Activated T-cell treated with anti-CD3 and anti-CD28 coated beads, Interleukin-2, amount 50 U/mL, for 1 hour (primary cell): ENCODE data around the gene MPRIP.

ENCODE experiments used
- DNase-seq: peaks from one replicate; pipeline ENCODE4 v3.0.0-alpha.2; 2020

Gene MPRIP

DNA sequence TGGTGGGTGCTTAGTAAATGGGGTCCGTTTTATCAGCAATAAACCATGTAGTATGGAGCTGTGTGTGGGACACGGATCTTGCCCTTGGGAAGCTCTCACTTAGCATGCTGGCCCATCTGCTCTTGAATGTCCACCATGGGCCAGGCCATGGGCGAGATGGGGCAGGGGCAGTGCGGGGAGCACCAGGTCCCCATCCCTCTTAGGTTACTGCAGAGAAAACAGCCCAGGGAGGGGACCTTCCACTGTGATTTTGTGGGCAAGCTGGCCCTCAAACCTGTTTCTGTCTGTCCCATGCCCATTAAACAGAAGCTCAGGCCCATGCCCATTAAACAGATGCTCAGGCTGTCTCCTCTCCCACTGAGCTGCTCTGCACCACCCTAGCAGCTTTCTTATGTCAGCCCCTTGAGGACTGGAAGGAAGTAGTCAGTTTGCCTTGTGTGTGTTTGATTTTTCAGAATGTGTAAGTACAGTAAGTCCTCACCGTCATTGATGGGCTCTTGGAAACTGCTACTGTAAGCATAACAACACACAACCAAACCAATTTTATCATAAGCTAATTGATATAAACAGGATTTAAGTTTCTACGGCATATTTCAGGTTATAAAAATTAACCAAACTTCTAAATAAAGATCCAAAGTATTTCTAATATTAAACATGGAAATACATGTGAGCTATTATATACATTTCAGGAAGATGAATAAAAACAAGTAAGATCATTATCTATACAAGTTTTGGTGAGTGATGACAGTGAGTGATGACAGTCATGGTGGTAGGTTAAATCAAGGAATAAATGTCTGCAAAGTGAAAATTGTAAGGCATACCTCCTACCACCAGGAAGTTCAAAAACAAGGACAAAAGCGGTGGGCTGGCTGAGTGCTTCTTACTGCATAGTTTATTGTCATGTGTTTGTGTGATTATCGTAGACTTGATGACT, 11.5 kb downstream of the MPRIP start:
- DNase-seq, result no peak

DNA sequence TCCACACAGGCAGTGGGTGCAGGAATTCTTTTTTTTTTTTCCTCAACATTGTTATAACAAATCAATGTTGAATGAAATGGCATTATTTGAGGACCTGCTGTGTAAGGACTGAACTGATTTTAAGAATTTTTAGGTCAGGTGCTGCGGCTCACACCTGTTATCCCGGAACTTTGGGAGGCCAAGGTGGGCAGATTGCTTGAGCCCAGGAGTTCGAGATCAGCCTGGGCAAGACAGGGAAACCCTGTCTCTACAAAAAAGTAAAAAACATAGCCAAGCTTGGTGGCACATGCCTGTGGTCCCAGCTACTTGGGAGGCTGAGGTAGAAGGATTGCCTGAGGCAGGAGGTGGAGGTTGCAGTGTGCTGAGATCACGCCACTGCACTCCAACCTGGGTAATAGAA, 12.4 kb downstream of the MPRIP start:
- DNase-seq, result no peak

DNA sequence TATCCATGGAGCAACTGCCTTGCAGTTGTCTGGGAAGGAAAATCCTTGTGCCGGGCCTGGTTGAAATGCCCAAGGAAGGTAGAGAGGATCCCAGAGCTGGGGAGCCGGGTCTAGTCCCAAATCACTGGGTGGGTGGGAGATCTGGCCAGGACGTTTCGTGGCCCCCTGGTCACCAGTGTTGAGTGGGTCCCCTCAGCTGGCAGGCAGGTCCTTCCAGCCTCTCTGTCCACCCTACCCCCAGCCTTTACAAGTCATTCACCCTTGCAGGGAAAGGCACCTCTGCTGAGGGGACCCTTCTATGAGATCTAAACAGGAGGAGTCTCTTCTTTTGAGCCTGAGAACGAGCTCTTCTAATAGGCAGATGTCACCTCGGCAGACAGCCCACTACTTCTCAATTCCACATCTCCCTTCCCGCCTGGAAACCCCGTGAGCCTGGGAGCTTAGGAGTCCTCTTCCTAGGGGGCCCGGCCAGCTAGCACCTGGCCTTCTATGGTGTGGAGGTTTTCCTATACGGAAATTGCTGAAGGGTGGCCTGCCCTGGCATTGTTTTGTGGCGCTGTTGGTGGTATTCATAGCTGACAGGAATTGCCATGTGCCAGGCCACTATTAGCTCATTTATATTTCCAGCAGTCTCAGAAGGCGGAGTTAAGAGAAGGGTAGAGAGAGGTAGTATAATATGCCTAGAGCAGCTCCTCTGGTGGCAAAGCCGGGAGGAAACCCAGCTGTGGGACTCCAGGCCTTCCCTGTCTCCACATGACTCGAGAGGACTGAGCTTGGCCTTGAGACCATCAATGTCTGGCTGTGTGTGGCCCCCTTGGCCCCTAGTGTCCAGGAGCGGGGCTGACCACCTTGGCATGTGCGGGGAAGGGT, 13.3 kb downstream of the MPRIP start:
- no peak for DNase-seq

DNA sequence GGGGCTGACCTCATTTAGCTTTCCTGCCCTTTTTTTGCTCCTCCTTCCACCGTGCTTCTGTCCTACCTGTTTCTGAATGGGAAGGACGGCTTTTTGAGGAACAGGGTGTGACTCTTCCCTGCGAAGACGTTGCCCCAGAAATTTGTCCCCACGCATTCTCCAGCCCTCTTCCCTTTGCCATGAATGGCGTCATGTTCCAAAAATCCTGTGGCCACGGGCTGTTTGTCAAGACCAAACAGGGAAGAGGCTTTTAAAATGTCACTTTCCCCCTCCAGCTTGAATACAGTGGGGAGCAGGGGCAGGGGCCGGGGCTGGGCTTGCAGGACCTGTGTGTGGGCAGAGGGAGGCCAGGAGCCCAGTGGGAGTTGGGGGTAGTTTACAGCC, 13.9 kb downstream of the MPRIP start:
- no peak for DNase-seq

DNA sequence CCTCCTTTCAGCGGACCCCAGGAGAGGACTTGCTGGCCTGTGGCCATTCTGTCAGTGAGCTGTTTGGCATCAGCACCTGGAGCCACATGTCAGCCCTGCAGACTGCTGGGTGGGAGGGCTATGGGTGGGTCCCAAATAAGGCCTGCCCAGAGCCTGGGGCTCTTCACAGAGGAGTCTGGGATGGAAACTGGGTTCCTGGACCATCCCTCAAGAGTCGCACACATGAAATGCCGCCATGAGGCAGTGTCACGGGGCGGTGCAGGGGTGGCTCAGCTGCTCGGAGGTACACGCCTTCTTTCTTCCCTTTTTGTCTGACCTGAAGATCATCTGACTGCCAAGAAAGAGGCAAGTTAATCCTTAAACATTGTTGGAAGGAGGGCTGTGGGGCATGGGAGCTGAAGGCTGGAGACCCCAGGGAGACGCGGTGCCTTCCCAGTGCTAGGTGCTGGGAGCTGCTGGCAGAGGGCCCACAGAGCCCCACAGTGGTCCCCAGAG, 14.8 kb downstream of the MPRIP start:
- DNase-seq, result no peak

DNA sequence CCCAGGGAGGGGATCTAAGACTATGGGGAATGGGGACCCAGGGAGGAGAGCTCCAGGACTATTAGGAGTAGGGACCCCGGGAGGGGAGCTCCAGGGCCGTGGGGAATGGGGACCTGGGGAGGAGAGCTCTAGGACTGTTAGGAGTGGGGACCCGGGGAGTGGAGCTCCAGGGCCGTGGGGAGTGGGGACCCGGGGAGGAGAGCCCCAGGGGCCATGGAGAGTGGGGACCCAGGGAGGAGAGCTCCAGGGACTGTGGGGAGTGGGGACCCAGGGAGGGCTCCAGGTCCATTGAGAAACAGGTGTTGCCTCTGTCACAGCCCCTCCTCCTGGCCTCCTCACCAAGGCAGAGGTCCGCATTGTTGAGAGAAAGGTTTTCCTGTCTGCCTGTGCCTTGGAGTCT, 16.0 kb downstream of the MPRIP start:
- no peak for DNase-seq

DNA sequence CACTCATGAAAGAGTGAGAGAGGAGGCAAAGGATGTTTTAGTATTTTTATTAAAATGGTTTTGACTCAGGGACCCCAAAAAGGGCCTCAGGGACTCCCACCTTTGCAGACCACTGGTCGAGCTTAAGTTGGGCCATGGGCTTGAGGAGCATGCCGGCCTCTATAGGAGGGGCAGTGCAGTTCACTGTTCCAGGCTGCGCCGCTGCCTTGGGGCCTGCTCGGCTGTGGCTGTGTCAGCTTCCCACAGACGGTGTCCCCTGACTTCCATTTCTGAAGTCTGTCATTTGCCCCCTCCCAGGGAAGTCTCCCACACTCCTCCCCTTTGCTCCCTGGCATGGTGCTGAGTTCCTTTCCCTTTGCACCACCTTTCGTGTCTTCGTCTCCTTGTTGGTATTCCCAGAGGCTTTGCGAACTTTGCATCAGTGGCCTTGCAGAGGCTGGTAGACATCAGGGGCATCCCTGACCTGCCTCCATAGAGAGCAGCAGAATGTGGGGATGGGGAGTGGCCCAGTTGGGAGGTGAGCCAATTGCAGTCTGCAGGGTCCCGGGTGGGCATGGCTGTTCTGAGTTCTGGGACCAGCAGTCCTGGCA, 17.1 kb downstream of the MPRIP start:
- no peak for DNase-seq

DNA sequence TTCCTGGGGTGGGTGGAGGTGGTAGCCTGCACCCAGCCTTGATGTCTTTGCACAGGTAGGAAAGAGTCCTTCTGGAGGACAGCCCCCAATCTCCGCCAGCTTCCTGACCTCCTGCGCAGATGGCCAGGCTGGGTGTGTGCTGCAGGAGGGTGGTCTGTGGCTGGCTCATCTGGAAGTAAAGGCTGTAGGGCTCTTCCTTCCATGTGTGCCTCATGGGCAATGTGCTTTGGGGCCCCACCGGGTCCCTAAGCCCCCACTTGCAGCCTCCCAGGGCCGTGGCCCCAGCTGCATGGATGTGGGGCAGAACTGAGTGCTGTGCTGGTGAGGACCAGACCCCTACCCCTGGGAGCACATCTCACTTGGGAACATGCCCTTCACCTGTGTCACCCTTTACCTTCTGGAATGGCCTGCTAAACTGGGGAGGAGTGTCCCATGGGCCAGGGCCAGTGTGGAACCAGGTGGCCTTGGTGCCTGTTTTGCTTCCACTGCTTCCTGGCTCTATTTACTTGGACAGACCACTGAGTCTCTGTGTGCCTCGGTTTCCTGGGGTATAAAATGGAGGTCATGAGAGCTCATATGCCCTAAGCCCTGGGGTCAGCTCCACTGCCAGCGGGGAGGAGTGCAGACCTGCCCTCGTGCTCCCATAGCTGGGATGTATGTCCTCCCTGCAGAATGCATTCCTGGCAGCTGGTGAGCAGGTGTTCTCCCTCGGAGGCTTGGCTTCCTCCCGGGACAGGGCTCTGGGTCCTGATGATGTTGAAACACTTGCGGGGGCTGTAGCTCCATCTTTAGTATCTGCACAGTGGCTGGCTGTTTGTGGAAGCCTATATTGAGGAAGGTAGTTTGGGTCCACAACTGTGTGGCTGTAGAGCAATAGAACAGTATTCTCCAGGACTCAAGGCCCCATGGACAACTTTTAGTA, 18.0 kb downstream of the MPRIP start:
- DNase-seq, result no peak

DNA sequence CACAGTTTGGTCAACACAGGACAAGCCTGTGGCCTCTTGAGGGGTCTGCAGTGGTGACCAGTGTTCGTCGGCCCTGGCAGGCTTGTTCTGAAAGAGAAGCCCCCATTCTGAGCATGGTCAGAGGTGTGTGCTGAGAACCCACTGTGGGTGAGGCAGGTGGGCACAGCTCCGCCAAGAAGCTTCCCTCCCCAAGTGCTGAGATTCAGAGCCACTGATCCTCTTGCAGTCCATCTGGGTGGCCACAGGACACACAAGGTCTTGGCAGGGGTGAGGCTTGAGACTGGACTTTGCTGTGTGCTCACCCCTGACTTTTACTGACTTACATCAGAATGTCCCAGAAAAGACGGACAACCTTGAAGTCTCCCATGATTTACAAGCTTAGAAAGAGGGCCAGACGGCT, 18.7 kb downstream of the MPRIP start:
- no peak for DNase-seq

DNA sequence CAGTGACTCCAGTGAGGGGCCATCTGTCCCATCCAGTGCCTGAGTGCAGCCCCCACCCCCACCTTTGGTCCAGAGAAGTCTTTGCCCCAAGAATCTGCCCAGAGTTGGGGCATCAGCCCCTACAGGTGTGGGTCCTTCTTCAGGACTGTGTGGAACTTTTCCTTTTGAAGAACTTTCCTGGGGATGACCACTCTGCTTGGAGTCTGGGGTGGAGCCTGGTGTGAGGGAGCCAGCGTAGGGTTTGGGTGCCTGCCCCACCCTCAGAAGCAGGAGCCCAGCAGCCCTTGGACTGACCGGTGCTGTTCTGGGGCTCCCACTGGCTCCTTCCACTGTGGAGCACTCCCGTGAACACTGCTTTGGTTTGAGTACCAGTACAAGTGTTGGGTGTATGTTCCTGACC, 19.3 kb downstream of the MPRIP start:
- DNase-seq, result no peak

DNA sequence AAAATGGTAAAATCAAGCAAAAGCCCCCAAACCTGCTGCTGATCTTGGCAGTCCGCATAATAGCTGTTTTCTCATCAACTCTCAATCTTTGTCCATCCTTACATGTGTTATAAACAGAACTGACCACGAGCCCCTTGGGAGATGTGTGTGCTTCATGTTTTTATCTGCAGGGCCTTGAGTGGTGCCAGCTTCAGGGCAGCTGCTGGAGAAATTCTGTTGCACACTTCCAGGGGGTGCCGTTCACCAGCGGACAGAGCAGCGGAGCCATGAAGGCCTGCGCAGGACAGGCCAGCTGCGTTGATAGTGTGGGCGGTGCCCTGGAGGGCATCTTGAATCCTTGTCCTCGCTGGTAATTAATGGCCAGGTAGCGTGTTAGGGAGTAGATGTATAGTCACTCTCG, 20.1 kb downstream of the MPRIP start:
- DNase-seq, result no peak

DNA sequence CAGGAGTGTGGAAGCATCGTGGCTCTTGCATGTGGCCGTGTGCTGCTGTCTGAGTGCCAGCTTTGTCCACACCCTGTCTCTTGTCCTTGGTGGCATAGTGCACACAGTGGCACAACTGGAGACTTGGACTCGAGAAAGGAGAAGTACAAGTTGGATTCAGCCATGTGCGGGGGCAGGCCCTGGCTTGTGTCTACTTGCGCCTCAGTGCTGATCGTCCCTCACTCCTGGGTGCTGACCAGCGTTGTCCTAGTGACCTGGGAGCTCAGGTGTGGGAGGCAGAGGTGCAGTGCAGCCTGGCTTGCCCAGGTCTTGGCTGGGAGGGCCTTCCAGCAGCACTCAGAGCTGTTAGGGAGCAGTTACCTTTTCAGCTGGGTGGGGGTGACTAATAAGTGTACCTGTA, 20.6 kb downstream of the MPRIP start:
- DNase-seq, result no peak

DNA sequence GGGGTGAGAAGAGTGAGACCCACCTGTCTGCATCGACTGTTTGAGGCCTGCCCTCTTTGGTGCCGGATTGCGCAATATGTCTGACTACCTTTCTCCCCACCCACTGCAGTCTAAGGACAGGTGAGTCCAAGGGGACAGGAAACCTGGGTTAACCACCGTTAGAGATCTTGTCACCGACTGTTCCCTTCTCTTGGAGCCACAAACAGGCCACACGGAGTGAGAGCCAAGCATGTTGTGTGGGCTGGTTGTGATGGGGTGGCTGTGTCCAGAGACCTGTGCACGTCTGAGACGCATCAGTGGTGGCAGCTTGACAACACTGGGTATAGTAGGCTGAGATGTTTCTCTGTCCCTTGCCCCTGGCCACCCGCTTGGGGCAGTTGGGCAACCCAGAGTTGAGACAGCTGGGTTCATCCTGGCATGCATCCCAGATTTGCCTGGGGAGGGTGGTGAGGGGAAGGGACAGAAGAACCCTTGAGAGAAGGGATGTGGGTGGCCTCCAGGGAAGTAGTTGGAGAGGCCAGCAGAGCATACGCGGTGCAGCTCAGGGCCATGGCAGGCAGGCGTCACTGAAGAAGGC, 21.4 kb downstream of the MPRIP start:
- DNase-seq, result no peak

DNA sequence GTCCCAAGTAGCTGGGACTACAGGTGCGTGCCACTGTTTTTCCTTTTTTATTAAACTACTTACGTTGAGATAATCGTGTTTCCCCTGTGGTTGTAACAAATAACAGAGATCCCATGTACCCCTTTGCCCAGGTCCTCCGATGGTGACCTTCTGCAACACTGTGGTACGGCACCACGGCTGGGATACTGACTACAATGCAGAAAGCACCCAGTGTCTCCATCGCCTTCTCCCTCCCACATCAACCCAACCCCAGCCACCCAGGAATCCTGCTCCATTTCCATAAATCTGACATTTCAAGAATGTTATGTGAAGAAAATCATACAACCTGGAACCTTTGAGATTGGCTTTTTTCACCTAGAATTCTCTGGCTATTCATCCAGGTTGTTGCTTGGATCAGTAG, 22.1 kb downstream of the MPRIP start:
- DNase-seq, result no peak

DNA sequence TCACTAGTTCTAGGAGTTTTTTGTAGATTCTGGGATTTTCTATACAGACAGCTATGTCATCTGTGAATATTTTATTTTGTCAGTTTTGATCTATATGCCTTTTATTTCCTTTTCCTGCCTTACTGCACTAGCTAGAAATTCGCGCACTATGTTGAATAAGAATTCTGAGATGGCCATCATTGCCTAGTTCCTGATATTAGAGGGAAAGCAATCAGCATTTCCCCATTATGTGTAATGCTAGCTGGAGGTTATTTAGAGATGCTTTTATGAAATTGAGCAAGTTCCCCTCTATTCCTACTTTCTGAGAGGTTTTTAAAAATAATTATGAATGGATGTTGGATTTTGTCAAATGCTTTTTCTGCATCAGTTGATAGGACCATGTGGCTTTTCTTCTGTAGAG, 23.8 kb downstream of the MPRIP start:
- no peak for DNase-seq

DNA sequence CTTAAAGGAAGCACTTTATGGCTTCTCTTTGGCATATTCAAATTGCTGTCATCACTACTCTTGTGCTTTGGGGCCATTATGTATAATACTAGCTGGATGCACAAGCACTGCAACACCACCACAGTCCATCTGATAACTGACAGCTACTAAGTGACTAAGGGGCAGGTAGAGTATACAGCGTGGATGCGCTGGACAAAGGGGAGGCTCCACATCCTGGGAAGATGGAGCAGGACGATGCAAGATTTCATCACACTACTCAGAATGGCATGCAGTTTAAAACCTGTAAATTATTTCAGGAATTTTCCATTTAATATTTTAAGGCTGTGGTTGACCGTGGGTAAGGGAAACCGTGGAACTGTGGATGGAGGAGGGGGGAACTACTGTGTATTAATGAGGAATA, 25.0 kb downstream of the MPRIP start:
- no peak for DNase-seq

DNA sequence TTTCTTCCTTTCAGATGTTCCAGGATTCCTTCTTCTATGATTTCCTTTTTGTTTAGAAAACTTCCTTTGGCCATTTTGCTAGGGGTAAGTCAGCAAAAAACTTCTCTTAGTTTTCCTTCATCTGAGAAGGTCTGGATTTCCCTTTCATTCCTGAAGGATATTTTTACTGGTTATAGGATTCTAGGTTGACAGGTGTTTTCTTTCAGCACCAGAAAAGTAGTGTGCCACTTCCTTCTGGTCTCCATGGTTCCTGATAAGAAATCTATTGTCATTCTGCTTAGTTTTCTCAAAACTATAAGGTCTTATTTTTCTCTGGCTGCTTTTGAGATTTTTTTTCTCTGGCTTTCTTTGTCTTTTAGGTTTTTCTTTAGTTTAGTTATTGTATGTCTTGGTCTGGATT, 27.6 kb downstream of the MPRIP start:
- no peak for DNase-seq

DNA sequence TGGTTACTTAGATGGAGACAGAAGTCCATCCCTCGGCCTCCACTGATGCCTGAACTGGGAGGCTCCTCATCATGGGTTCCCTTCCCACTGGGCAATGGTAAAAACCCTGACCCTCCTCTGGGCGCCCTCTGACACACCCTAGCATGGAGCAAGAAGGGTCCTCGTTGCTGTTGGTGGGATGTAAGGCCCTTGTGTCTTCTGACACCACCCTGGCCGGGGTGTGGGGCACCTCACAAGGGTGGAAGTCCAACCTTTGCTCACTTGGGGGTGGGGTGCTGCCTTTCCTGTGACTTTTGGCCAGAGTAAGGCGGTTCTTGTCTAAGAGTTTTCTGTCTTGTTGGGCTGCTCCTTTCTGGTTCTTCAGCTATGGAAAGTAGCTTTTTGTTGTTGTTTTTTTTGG, 28.7 kb downstream of the MPRIP start:
- no peak for DNase-seq

DNA sequence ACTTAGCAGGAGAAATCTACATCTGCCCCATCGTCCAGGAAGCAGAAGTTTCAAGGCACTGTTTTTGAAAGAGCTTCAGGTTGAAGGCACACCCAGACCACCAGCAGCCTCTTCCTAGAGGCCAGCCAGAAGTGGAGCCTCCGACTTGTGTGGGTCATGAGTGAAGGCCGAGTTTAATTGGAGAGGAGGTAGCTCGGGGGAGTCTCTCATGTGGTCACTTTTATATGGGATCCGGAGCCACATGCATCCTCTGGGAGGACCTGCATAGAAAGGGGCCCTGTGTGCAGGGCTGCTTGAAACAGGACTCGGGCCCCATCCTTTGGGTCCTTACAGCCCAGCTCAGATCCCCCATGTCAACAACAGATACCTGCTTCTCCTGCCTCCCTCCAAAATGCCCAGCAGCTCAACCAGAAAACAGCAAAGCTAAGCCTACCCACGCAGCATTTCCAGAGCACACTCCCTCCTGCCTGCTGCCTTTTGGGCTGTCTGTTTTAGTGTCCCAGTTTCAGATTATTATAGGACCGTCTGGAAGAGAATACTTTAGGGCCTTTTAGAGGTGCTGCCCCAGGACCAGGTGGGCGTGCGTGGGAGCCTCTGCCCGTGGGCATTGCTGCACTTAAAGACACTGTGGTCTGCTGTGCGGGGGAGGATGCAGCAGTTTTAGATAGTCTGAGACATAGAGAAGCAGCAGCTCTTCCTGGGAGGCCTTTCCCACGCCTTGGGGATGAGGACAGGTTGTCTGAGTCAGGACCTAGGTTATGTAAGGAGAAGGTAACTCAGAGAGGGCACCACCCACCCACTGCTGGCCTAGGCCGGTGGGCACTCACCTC, 29.5 kb downstream of the MPRIP start:
- DNase-seq, result no peak

DNA sequence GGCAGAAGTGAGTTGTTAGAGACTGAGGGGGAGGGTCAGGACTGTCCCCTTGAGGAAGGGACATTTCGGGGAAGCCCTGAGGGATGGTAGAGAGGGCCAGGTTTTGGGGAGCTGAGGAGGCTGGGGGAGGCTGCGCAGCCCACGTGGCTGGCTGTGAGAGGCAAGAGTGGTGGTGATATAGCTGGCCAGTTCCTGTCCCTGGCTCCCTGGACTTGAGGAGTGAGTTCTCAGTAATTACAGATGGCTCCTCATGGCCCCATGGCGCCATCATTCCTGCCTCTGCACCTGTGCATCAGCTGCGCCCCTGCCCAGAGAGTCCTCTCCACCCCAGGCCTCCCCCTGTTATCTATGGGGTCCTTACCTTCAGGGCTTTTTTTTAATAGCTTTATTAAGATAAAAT, 30.3 kb downstream of the MPRIP start:
- DNase-seq, result no peak

DNA sequence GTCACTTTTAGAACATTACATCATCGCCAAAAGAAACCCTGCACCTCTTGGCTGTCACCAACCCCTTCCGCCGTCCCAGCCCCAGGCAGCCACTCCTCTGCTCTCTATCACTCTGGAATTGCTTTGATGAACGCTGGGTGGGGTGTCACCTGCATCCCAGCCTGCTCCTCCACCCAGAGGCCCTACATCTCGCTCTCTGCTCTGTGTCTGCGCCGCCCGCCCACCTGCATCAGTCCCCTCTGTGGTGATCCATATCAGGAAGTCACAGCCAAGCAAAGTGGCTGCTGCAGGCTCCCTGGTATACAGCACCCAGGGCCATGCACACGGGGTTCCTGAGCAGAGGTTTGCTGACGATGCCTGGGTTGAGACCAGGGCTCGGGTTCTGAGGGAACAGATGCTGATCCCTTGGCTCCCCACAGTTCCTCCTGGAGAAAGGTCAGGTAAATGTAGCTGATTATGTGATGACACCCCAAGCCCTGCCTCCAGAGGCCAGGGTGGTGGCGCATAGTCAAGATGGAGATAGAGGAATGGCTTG, 30.8 kb downstream of the MPRIP start:
- DNase-seq, result no peak
